Activated CD4-positive, alpha-beta memory T cell treated with anti-CD3 and anti-CD28 coated beads, Interleukin-2, amount 10 ng/mL, durations not matched to agents 7 days and 5 days (primary cell): ENCODE measurements around the gene RPLP1. TPM values are rescaled to one million over a fixed set of nuclear protein-coding genes. Genes with fewer than 3 reads are reported as not detected.

Experiments used
- CTCF ChIA-PET: fragments of 350-600 bp; sonication (Branson Sonifier 250); formaldehyde crosslinking; loops from one replicate; lab custom pipeline; 2021; ENCODE audit warnings: antibody characterized with exemption, inconsistent platforms; lab: Charles Lee
- POLR2A ChIA-PET: fragments of 350-600 bp; sonication (Branson Sonifier 250); formaldehyde crosslinking; loops from one replicate; lab custom pipeline; 2021; ENCODE audit warnings: antibody characterized with exemption; lab: Charles Lee
- DNase-seq: peaks from one replicate; pipeline ENCODE4 v3.0.0-alpha.2; 2020
- H3K27ac Mint-ChIP-seq: one replicate; pipeline ENCODE4 v1.8.0; 2021; ENCODE audit warnings: mild to moderate bottlenecking, mixed read lengths
- H3K27me3 Mint-ChIP-seq: one replicate; pipeline ENCODE4 v1.8.0; 2021; ENCODE audit warnings: mixed read lengths
- H3K36me3 Mint-ChIP-seq: one replicate; pipeline ENCODE4 v1.8.0; 2021; ENCODE audit warnings: low read depth, mixed read lengths
- H3K4me1 Mint-ChIP-seq: one replicate; pipeline ENCODE4 v1.8.0; 2021; ENCODE audit warnings: mixed read lengths
- H3K4me3 Mint-ChIP-seq: one replicate; pipeline ENCODE4 v1.8.0; 2021; ENCODE audit warnings: mild to moderate bottlenecking, mixed read lengths
- H3K9me3 Mint-ChIP-seq: one replicate; pipeline ENCODE4 v1.8.0; 2021; ENCODE audit warnings: mixed read lengths
- total RNA-seq, 2 experiments: library from RNA; stranded (reverse); gene quantifications; one replicate each; pipeline ENCODE4 v1.2.3, GENCODE V29; 2021

The RPLP1 gene
- total RNA-seq, 2 experiments from 2014 or later = 1,524 to 1,535 TPM

DNA sequence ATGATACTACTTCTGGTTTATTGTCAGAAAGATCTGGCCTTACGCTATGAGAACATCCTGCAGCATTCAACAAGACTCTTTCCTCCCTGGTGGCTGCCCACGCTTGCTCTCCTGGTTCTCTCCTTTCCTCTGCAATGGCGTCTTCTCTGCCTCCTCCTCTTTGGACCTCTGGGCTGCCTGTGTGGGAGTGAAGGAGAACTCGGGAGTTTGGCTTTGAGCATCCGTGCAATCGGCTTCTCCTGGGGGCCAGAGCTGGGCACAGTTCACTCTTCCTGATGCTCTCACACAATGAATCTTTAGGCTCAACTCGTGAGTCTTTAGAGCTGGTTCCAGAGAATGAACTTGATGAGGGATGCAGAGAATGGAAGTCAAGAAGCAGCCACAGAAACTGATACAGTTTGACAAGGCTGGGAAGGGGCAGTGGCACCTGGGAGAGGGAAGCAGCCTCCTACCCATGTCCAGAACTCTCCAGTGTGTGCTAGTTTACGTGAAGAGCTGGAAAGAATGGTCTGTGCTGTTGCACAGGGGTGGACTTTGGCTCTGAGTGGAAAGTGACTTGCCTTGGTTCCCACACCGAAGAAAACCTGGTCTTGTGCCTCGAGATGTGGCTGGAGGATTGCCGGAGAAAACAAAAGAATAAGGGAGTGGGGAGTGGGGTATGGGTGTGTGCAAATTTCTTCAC is 37.9 kb downstream of the RPLP1 start:
- H3K4me1 Mint-ChIP-seq = no peaks in the 10 kb centered on the region
- no peaks in the 10 kb centered on the region for H3K9me3 Mint-ChIP-seq
- H3K36me3 Mint-ChIP-seq = no peaks in the 10 kb centered on the region
- no peak overlapping the region for H3K27ac Mint-ChIP-seq
- no peak for DNase-seq
- H3K4me3 Mint-ChIP-seq = no peak overlapping the region
- peaks cover 8% of the 10 kb centered on the region for H3K27me3 Mint-ChIP-seq
- POLR2A ChIA-PET = no interaction called here
- CTCF ChIA-PET = no interaction called here

DNA sequence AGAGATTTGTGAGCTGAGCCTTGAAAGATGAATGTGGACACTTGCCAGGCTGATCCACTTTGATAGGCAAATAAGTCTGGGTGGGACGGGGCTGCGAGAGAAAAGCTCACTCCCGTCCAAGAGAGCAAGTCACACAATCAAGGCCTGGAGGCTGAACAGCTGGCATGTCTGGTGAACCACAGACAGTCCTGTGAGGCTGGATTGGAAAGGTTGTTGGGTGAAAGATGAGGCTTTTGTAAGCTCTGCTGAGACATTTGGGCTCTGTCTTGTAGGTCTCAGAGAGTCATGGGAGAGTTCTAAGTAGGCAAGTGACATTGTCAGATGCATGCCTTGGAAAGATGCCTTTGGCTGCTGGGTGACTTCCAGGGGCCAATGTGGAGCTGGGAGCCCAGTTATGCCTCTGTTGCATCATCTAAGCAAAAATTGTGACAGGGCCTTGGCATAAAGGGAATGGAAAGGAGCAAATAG is 38.5 kb downstream of the RPLP1 start:
- no peaks in the 10 kb centered on the region for H3K9me3 Mint-ChIP-seq
- peaks cover 8% of the 10 kb centered on the region for H3K27me3 Mint-ChIP-seq
- H3K4me3 Mint-ChIP-seq = no peak overlapping the region
- no peak for DNase-seq
- ChIA-PET CTCF (no interaction called here), POLR2A (no interaction called here)
- H3K4me1 Mint-ChIP-seq = no peaks in the 10 kb centered on the region
- no peak overlapping the region for H3K27ac Mint-ChIP-seq
- H3K36me3 Mint-ChIP-seq = no peaks in the 10 kb centered on the region

DNA sequence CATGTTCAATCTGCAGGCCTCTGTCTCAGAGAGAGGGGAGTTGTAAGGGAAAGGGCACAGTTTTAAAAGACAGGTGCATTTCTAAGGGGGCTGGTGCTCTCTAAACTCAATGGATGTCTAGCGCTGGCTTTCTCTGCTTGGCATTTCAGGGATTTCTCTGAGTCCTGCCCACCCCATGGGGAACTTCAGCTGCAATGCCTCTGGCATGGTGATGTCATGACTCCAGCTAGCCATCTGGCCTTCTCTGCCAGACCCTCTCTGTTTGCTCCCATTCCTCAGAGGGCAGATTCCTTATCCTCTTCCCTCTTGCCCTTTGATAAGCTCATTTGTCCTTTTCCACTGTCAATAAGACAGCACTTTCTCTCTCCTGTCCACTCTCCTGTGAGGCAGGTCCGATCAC is 40.8 kb downstream of the RPLP1 start:
- peaks cover 6% of the 10 kb centered on the region for H3K4me1 Mint-ChIP-seq
- ChIA-PET CTCF (interaction anchor here (1.4 kb wide), 1 partner anchor 15 kb away, joined by 4 read pairs; no protein-coding TSS in a partner anchor), POLR2A (no interaction called here)
- no peak overlapping the region for H3K4me3 Mint-ChIP-seq
- peaks cover 8% of the 10 kb centered on the region for H3K27me3 Mint-ChIP-seq
- H3K36me3 Mint-ChIP-seq = no peaks in the 10 kb centered on the region
- DNase-seq = no peak
- H3K27ac Mint-ChIP-seq = no peak overlapping the region
- H3K9me3 Mint-ChIP-seq = no peaks in the 10 kb centered on the region

DNA sequence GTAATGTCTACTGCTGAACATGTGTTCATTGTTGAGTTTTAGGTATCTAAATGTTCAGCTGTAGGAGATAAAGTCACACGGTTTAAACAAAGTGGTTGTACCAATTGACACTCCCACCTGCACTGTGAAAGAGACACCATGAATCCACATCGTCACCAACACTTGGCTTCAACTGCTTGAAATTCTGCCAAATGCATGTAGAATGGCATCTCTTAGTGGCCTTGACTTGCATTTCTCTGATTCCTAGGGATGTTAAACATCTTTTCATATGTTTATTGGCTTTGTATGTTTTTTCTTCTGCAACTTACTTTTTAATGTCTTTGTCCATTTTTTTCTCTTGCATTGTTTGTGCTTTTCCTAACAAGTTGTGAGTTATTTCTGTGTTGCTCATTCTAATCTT is 43.4 kb downstream of the RPLP1 start:
- Mint-ChIP-seq H3K27ac (no peak overlapping the region), H3K4me1 (peaks cover 9% of the 10 kb centered on the region), H3K27me3 (no peaks in the 10 kb centered on the region), H3K4me3 (no peak overlapping the region), H3K36me3 (no peaks in the 10 kb centered on the region), H3K9me3 (no peaks in the 10 kb centered on the region)
- CTCF ChIA-PET = no interaction called here
- DNase-seq = no peak
- POLR2A ChIA-PET = no interaction called here

DNA sequence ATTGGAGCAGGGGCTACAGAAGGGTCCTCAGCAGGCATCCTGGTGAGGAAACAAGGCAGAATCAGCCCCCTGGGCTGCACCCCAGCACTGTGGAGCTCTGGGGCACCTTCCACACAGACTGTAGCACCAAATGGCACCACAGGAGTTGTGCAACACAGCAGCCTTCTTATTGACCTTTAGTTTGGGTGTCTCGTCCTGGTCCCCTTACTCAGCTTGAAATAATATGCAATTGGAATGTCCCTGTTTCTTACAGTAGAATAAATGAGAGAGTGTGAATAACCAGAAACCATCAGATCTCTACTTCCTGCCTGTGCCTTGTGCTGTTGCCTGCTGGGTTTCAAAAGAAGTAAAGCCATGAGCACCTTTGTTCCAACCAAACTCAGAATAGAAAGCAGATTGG is 44.5 kb downstream of the RPLP1 start:
- no peak overlapping the region for H3K27ac Mint-ChIP-seq
- CTCF ChIA-PET = no interaction called here
- no peaks in the 10 kb centered on the region for H3K9me3 Mint-ChIP-seq
- H3K4me3 Mint-ChIP-seq = no peak overlapping the region
- no peaks in the 10 kb centered on the region for H3K36me3 Mint-ChIP-seq
- DNase-seq = no peak
- peaks cover 9% of the 10 kb centered on the region for H3K4me1 Mint-ChIP-seq
- H3K27me3 Mint-ChIP-seq = no peaks in the 10 kb centered on the region
- POLR2A ChIA-PET = no interaction called here

DNA sequence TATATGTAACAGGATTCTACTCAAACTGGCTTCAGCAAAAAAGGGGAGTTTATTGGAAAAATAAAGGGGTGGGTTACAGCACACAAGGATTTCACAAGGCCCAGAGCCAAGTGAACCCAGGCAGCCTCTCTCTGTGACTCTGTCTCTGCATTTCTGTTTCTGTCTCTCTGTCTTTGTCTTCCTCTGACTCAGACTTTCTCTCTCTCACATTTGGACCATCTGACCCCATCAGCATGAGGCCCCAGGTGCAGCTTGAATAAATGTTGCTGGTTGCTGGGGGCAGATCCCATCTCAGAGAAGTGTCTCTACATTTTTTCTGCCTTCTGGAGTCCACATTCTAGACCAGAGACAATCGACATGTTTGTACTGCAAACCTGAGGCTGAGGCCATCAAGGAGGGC is 45.0 kb downstream of the RPLP1 start:
- Mint-ChIP-seq H3K36me3 (no peaks in the 10 kb centered on the region), H3K9me3 (no peaks in the 10 kb centered on the region), H3K4me1 (peaks cover 9% of the 10 kb centered on the region), H3K27ac (no peak overlapping the region), H3K27me3 (no peaks in the 10 kb centered on the region), H3K4me3 (no peak overlapping the region)
- POLR2A ChIA-PET = no interaction called here
- CTCF ChIA-PET = no interaction called here
- DNase-seq = no peak

DNA sequence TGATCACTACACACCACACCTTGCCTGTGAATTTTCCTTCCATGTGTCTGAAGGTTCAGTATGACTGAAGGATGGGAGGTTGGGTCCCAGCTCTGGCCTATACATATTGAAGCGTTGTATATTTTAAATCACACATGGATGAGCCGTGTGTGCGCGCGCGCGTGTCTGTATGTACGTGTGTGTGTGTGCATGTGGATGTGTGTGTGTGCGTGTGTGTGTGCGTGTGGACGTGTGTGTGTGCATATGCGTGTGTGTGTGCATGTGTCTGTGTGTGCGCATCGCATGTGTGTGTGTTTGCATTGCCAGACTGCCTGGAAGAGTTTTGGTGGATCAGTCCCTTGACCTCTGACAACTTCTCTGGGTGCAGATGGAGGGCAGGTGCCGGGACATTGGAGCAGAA is 45.7 kb downstream of the RPLP1 start:
- ChIA-PET CTCF (no interaction called here), POLR2A (no interaction called here)

DNA sequence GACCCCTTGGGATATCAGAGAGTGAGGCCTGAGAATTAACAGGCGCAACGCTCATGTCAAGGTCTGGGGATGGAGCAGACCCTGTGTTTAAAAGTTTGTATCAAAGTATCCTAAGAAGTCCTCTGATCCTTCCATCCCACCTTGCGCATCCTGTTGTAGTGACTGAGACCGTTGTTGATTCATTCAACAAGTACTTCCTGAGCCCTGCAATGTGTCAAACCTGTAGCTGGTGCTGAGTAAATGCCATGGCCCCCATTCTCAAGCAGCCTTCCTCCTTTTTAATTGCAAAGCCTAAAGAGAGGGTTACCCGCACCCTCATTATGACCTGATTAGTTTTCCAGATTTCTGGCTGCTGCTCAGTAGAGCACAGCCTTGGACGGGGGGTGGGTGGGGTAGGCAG is 46.4 kb downstream of the RPLP1 start:
- DNase-seq = no peak
- H3K4me3 Mint-ChIP-seq = no peak overlapping the region
- peaks cover 9% of the 10 kb centered on the region for H3K4me1 Mint-ChIP-seq
- ChIA-PET CTCF (no interaction called here), POLR2A (no interaction called here)
- no peak overlapping the region for H3K27ac Mint-ChIP-seq
- H3K27me3 Mint-ChIP-seq = peaks cover 4% of the 10 kb centered on the region
- H3K9me3 Mint-ChIP-seq = no peaks in the 10 kb centered on the region
- H3K36me3 Mint-ChIP-seq = no peaks in the 10 kb centered on the region

More for the DNA sequence above, 45.7 kb downstream of the RPLP1 start:
- H3K4me3 Mint-ChIP-seq = no peak overlapping the region
- H3K27me3 Mint-ChIP-seq = no peaks in the 10 kb centered on the region
- no peak for DNase-seq
- H3K36me3 Mint-ChIP-seq = no peaks in the 10 kb centered on the region
- H3K27ac Mint-ChIP-seq = no peak overlapping the region
- H3K4me1 Mint-ChIP-seq = peaks cover 9% of the 10 kb centered on the region
- H3K9me3 Mint-ChIP-seq = no peaks in the 10 kb centered on the region

DNA sequence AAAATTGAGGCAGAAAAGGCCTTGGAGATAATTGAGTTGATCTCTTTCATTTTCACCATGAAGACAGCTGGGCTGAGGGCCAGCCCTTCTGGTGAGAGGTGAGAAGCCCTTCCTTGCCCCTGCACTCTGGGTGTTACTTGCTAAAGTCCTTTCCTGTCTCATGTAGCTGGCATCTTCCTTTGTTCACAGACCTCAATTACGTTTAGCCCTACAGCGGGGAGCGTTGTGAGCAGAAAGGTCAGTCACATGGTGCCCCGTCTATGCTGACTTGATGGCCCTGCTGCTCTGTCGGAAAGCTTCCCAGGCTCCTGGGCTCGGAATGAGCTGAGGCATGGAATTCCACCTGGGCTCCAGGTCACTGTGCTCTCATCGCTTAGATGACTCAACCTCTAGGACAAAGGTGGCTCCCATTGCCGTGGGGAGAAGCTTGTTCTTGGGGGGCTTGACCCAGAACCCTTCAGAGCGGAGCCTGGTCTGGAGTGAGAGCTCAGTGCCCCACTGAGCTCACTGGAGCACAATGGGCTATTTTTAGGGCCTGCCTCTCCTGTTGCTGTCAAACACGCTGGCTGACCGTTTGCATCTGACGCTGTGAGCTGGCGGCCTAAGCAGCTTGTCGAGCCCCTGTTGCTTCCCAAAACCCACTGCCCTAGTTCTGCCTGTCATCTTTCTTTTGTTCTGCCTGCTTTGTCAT is 47.0 kb downstream of the RPLP1 start:
- Mint-ChIP-seq H3K4me3 (no peak overlapping the region), H3K4me1 (peaks cover 9% of the 10 kb centered on the region), H3K27me3 (peaks cover 4% of the 10 kb centered on the region), H3K9me3 (no peaks in the 10 kb centered on the region), H3K27ac (no peak overlapping the region), H3K36me3 (no peaks in the 10 kb centered on the region)
- ChIA-PET CTCF (interaction anchor here (0.9 kb wide), 1 partner anchor 21 kb away, joined by 4 read pairs; no protein-coding TSS in a partner anchor), POLR2A (no interaction called here)
- no peak for DNase-seq

DNA sequence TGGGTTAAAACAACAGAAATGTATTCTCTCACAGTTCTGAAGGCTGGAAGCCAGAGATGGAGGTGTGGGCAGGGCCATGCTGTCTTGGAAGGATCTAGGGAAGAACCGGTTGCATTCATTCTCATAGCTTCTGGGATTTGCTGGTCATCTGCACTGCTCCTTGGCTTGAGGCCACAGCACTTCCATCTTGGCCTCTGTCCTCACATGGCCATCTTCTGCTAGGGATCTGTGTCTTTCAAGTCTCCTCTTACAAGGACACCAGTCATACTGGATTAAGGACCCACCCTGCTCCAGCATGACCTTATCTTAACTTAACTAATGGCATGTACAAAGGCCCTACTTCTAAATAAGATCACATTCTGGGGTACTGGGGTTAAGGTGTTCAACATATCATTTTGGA is 47.7 kb downstream of the RPLP1 start:
- Mint-ChIP-seq H3K27me3 (peaks cover 4% of the 10 kb centered on the region), H3K4me1 (peaks cover 9% of the 10 kb centered on the region), H3K36me3 (no peaks in the 10 kb centered on the region), H3K9me3 (no peaks in the 10 kb centered on the region), H3K27ac (no peak overlapping the region), H3K4me3 (no peak overlapping the region)
- ChIA-PET CTCF (interaction anchor here (0.9 kb wide), 1 partner anchor 22 kb away, joined by 4 read pairs; no protein-coding TSS in a partner anchor), POLR2A (no interaction called here)
- DNase-seq = no peak

DNA sequence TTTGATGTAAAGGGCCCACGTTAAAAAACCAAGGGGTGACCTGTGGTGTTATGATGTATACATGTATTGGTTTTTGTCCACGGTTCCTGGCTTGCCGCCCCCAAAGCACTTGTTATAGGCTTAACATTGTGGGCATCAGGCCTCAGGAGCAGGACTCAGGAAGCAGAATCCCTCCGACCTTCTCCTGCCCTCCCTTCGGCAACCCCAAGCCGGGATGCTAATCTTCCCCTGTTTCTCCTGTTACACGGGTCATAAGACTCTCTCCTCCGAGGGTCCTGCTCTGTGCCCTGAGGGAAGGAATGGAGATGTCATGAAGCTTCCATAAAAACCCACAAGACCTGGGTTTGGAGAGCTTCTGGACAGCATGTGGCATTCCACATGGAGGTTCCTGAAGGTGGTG is 48.8 kb downstream of the RPLP1 start:
- peaks cover 4% of the 10 kb centered on the region for H3K27me3 Mint-ChIP-seq
- no peak overlapping the region for H3K4me3 Mint-ChIP-seq
- POLR2A ChIA-PET = no interaction called here
- H3K4me1 Mint-ChIP-seq = peaks cover 9% of the 10 kb centered on the region
- no peaks in the 10 kb centered on the region for H3K9me3 Mint-ChIP-seq
- no peaks in the 10 kb centered on the region for H3K36me3 Mint-ChIP-seq
- H3K27ac Mint-ChIP-seq = no peak overlapping the region
- no peak for DNase-seq
- CTCF ChIA-PET = no interaction called here

DNA sequence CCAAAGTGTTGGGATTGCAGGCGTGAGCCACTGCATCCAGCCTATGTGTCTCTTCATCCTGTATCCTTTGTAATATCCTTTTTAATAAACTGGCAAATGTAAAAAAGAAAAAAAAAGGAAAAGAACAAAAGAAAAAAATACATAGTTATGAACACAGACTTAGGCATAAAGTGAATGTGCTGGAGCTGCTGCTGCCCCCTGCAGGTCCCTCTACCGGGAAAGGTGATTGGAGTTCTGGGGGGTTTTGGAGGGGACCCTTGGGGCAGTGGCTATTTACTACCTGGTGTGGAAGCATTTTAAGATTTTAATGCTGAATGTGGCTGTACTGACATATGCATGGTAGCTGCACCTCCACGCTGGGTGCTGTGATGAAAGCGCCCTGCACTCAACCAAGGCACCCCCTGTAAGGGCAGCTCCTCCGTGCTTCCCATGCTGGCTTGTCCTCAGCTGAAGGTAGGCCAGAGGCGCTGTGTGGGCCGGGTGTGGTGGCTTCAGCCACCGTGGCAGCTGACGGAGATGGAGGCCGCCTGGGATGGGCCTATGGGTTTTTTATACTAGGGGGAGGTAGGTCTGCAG is 49.9 kb downstream of the RPLP1 start:
- ChIA-PET CTCF (interaction anchor here (1.1 kb wide), 1 partner anchor 12 kb away, joined by 4 read pairs; no protein-coding TSS in a partner anchor), POLR2A (no interaction called here)
- Mint-ChIP-seq H3K27me3 (peaks cover 4% of the 10 kb centered on the region), H3K9me3 (no peaks in the 10 kb centered on the region), H3K4me1 (peaks cover 5% of the 10 kb centered on the region), H3K4me3 (no peak overlapping the region), H3K27ac (no peak overlapping the region), H3K36me3 (no peaks in the 10 kb centered on the region)
- DNase-seq = no peak

DNA sequence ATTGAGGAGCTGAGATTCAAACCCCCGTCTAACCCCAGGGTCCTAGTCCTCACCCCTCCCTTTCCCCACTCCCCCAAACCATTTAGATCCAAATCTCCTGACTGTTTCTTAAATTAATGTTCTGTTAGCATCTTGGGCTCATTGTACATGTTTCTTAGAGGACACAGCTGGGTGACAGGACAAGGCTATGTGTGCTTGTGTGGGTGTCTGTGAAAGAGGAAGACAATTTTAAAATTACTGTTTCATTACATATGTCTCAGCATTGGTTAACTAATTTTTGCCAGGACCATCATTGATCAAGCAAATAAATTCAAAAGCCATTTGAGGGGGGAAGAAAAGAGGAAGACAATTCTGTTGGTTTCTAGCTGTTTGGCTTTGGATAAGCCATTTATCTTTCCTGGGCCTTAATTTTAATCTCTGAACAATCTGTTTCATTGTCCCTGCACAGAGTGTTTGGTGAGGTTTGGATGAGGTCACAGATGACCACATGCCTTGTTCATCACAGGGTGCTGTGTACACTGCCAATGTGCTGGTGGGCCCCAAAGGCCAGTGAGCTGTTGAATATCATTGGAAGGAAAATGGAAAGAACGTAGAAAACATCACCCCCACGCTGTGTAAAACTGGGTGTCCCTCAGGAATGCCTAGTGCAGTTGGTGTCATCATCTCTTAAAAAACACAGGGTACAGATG is 51.9 kb downstream of the RPLP1 start:
- H3K4me1 Mint-ChIP-seq = peaks cover 4% of the 10 kb centered on the region
- no peaks in the 10 kb centered on the region for H3K36me3 Mint-ChIP-seq
- H3K27ac Mint-ChIP-seq = no peak overlapping the region
- H3K4me3 Mint-ChIP-seq = no peak overlapping the region
- H3K27me3 Mint-ChIP-seq = peaks cover 6% of the 10 kb centered on the region
- H3K9me3 Mint-ChIP-seq = no peaks in the 10 kb centered on the region
- DNase-seq = no peak
- CTCF ChIA-PET = no interaction called here
- POLR2A ChIA-PET = no interaction called here
